Stimulated activated CD4-positive, alpha-beta T cell treated with anti-CD3 and anti-CD28 coated beads, Interleukin-1b, Interleukin-23, amount 100 ng/mL, for 24 hours (primary cell): ENCODE results near the gene PARPBP.
"Not testable (repeated sequence)": the region's sequence is repeated elsewhere in the genome, so short reads cannot be mapped to it uniquely, and the experiment has no call there.

Source experiments
- DNase-seq, 4 experiments: peaks; one replicate each; pipeline ENCODE4 v3.0.0-alpha.2; 2020; ENCODE audit warnings: low read depth in 4 of 4, low spot score in 1 of 4

PARPBP gene

DNA sequence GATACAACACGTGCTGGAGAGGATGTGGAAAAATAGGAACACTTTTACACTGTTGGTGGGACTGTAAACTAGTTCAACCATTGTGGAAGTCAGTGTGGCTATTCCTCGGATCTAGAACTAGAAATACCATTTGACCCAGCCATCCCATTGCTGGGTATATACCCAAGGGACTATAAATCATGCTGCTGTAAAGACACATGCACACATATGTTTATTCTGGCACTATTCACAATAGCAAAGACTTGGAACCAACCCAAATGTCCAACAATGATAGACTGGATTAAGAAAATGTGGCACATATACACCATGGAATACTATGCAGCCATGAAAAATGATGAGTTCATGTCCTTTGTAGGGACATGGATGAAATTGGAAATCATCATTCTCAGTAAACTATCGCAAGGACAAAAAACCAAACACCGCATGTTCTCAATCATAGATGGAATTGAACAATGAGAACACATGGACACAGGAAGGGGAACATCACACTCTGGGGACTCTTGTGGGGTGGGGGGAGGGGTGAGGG, 27.1 kb downstream of the PARPBP start:
- not testable (repeated sequence) for DNase-seq

DNA sequence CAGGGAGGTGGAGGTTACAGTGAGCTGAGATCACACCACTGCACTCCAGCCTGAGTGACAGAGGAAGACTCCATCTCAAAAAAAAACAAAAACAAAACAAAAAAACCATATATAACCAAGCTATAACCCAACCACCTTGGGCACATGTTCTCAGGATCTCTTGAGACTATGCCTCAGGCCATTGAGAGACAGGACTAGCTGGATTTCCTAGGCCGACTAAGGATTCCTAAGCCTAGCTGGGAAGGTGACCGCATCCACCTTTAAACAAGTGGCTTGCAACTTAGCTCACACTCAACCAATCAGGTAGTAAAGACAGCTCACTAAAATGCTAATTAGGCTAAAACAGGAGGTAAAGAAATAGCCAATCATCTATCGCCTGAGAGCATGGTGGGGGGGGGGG, 35.2 kb downstream of the PARPBP start:
- DNase-seq: not testable (repeated sequence)

DNA sequence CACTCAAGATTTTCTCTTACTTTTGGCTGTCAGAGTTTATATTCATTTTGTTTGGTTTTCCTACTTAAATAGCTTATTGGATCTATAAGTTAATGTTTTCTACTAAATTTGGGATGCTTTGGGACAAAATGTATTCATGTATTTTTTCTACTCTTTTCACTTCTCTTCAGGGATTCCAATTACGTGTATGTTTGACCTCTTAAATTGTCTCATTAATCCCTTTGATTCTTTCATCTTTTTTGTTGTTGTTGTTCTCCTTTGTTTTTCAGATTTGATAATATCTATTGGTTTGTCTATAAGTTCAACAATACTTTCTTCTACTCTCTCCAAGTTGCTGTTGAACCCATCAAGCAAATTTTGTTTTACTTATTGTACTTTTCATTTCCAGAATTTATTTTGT, 43.4 kb downstream of the PARPBP start:
- no peak for DNase-seq

DNA sequence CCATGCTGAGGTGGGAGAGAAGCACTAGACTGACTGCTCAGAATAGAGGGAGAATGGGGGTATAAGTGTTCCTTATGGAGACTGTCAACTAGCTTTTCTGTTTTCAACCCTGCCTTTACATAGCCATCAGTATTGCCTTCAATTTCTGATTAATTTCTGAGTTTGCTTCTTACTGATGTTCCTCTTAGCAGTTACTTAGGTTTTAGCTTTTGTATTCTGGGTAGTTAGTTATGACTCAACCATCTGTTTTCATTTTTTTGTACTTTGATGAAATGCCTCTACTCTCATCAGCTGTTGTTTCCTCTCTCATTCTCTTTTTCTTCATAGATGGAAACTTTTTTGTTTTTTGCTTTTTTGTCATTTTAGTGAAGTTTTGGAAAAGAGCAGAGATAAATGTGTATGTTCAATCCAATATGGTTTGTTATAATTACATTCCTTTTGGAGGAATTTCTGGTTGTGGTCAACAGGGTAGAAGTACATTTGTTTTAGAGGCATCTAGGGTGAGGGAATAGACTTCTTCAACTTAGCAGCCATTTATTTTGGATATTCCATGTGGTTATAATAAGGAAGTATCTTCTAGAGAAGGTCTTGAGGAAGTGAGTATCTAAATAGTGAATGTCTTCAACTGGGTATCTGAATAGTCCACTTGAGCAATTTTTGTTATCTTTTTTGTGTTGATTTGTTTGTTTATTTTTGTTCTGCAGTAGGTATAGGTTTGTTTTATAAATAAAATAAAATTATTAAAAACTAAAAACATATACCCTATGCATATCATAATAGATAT, 48.0 kb downstream of the PARPBP start:
- no peak for DNase-seq

DNA sequence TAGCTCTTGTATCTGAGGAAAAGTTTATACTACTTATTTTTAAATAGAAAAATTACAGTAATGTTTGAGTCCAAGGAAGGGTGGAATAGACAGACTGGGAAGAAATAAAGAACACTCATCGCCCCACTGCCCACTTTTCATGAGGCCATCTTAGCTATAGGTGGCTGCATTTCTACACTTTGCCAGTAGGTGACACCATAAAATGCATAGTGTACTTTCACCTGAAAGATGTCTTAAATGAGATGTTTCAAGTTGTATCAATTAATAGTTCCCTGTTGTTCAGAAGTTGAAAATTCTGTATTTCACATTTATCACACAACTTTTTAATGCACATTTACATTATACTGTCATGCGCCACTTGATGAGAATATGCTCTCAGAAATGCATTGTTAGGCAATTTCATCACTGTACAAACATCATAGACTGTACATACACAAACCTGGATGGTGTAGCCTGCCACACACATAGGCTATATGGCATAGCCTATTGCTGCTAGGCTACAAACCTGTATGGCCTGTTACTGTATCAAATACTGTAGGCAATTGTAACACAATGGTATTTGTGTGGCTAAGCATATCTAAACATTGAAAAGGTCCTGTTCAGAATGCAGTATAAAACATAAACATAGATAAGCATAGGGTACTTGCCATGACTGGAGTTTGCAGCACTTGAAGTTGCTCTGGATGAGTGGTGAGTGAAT, 50.1 kb downstream of the PARPBP start:
- DNase-seq: no peak

DNA sequence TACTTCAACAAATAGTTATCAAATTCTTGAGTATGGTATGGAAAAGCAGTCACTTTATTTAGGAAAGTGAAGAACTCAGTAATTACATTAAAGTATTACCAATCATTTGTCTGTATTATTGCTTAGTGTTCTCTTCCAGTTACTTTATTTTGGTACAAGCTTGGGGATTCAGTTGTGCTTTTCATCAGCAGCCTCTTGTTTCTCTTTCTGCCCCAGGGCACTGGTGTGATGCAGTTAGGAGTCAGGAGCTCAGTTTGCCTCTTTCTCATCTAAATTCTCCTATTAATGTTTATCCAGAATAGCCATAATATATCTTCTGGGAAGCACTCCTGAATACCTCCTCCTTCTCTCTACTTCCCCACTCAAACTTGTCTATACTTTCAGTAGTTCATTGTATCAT, 52.0 kb downstream of the PARPBP start:
- no peak for DNase-seq

DNA sequence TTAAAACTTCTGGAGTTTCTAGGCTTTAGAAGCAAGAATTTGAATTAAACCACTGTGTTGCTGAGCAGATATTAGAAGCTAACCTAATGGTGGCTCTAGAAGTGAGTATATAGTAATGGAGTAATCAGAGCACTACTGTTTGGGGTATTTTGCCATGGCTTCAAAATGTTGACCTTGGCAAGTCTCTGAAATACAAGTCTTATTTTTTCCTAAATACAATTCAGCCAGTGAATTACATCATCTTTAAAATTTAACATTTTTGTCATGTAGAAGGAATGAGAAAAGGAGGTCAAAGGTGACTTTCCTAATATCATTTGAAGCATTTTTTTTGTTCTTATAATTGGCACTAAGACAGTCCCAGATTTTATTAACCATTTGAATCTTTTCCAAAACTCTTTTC, 52.5 kb downstream of the PARPBP start:
- DNase-seq: no peak

DNA sequence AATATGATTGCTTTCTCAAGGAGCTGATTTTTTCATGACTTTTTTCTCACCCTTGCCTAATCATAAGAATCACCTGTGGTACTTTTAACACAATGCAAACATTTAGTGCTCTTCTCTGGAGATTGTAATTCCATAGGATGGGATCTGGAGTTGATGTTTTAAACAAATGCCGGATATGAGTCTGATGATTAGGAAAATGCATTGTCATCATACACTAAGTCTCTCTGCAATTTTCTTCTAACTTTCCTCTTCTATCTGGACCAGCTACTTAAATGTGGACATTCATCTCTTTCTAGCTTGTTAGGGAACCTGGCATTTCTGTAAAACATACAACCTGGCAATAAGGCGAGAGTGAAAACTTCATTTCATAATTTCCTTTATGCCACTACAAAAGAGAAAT, 54.1 kb downstream of the PARPBP start:
- no peak for DNase-seq

DNA sequence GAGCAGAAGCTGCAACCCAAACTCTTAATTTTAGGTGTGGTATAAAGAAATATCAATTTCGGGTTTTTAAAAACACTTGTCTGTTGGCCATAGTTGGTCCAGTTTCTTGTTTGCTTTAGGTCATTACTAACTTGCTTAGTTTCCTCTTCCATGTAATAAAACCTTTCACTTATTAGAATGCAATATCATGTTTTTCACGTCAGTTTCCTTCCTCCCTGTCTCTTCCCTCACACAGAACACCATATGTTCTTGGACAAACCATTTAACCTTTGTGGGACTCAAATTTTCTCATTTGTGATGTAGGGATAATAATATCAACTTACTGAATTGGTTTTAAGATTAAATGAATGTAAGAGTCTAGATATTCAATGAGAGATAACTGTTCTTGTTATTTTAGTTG, 54.8 kb downstream of the PARPBP start:
- no peak for DNase-seq

DNA sequence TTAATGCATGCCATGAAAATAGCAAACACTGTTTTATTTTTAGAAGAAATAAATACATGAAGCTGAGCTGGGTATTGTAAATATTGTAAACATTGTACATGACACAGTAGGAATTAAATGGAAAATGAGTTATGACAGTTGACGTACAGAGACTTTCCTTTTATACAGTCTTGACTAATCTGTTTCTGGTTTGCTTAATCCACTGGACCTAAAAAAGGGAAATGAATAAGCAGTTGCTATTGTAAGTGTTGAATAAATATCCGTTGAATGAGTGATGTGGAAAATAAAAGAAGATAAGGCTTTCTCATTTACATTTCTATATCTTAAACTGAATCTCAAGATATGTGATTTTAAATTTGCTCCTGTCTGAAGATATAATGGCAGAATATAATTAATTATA, 62.7 kb downstream of the PARPBP start:
- no peak for DNase-seq

DNA sequence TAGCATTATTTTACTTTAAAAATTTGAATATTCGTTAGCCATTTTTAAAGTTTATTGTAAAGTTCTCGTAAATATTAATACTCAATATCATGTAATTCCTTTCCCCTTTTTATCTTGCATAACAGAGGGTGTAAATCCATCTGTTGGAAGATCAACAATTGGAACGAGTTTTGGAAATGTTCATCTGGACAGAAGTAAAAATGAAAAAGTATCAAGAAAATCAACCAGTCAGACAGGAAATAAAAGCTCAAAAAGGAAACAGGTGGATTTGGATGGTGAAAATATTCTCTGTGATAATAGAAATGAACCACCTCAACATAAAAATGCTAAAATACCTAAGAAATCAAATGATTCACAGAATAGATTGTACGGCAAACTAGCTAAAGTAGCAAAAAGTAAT, 75.8 kb downstream of the PARPBP start:
- no peak for DNase-seq

DNA sequence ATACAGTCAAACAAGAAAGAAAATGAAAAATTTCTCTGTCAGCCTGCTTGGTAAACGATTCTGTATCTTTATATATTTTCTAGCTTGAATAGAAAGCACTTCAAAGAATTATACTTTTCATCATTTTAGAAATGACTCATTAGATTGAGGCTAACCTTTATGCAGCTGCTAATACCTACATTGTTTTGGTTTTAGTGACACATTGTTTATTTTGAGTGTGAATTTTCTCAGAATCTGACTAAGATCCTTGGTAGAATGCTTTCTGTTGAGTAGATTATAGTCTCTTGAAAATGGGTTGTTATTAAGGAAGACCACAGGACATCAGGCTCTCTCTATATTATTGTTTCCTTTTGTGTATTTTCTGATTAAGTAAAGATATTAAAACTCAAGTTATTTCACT, 77.8 kb downstream of the PARPBP start, which contains the start of gene PMCH:
Gene PMCH (minus strand): TSS at position 45 of the 400 bp plus-strand sequence. CDS start 63 bp downstream, outside the sequence.
- no peak for DNase-seq

DNA sequence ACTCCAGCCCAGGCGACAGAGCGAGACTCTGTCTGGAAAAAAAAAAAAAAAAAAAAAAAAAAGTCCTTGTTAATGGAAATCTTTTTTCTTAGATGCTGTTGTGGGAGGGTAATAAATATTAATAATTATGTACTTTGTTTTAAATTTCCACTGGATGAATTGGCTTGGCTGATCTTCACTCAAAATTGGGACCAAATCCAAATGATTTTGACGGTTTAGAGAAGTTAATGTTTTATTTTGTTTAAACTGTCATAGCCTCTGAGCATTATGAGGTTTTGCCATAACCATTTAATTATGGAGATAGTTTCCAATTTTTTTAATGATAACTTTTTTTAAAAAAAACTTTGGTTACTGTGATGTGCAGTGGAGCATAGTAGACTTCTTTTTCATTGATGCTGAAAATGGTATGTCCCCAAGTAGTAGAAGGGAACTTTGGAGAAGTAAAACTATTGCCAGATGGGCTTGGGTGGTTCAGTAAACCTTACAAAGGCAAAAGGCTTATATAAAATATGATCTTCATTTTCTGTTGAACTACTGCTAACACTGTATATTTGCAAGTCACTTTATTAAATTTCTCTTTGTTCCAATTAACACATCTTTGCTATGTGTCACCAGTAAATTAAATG, 81.6 kb downstream of the PARPBP start:
- no peak for DNase-seq

DNA sequence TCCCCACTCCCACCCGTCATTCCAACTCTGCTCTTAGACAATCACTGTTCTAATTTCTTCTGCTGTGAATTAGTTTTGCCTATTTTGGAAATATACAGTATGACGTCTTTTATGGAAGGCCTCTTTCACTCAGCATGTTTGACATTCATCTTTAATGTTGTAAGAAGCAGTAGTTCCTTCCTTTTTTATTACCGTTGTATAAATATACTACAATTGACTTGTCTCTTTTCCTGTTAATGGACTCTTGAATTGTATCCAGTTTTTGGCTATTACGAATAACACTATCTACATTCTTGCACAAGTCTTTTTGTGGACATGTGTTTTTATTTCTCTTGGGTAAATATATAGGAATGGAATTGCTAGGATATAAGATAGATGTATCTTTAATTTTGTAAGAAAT, 82.6 kb downstream of the PARPBP start:
- DNase-seq: no peak

DNA sequence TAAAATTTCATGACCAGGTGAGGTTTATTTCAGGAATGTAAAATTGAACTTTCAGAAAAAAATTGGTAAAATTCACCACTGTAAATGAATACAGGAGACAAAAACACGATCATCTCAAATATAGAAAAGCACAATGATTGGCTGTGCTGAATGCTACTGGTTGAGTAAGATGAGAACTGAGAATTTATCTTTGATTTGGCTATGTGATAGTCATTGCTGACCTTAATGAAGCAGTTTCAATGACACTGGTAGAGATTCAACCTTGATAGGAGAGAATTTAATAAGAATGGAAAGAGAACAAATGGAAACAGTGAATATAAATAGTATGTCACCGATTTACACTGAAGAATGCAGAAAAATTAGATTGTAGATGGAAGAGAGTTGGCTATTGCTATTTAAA, 84.0 kb downstream of the PARPBP start:
- no peak for DNase-seq

DNA sequence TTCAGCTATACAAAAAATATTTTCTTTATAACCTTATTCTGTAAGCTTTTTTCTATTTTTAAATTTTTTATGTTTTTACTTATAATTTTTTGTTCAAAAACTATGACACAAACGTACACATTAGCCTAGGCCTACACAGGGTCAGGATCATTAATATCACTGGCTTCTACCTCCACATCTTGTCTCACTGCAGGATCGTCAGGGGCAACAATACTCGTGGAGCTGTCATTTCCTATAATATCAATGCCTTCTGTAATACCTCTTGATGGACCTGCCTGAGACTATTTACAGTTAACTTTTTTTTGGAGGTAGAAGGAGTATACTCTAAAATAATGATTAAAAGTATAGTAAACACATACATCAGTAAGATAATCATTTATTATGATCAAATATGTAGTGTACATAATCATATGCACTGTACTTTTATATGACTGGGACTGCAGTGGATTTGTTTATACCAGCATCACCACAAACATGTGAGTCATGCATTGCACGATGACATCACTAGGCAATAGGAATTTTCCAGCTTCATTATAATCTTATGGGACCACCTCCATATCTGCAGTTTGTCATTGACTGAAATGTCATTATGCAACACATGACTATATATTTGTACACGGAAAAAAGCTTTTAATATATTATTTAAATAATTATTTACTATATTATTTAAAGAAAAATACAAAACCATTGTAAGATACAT, 96.2 kb downstream of the PARPBP start:
- no peak for DNase-seq

DNA sequence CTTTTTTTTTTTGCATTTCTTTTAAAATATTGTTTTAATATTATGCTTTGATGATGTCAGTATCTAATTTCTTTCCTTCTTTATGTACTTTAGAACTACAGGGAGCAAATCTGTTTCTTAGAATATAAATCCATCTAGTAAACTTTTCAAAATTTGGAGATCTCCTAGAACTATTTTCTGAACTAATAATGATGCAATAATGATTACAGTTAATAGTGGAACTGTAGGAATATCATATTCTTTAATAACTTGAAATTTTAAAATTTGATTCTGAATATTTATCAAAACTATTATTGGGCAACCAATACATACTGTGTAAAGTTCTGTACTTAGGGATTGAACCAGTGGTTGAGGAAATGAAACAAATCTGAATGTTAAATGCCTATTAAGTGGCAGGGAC, 100.8 kb downstream of the PARPBP start:
- DNase-seq: no peak

DNA sequence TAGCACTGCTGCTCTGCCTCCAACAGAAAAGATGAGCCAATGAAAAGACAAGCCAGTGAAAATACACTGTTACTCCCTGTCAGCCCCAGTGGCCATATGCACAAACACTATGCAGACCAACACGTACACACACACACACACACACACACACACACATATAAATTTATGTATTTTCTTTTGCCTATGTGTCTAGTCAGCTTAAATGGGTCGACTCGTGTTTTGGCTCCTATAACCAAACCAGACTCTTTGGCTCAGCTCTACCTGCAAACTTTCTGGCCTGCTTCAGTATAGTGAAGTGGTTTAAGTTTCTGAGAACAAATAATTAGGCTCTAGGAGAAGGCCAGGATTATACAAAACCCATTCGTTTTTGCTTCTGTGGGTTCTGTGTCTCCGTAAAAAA, 108.0 kb downstream of the PARPBP start:
- no peak for DNase-seq

DNA sequence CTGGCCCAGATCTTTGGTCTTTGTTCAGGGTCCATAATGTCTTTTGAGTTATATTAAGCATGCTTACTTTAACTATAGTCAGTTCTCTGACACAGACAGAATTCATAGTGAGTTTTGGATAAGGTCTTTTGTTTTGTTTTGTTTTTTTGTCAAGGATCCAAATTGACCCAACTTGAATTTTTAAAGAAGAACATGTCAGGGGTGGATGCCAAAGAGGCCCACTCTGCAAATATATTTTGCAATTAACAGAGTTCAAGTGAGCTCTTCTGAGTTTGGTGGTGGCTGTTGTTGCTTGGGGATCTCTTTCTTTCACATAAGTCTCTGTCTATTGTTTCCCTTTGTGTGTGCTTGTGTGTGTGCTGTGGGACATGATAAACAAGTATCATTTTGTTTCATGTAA, 112.1 kb downstream of the PARPBP start:
- DNase-seq: no peak

DNA sequence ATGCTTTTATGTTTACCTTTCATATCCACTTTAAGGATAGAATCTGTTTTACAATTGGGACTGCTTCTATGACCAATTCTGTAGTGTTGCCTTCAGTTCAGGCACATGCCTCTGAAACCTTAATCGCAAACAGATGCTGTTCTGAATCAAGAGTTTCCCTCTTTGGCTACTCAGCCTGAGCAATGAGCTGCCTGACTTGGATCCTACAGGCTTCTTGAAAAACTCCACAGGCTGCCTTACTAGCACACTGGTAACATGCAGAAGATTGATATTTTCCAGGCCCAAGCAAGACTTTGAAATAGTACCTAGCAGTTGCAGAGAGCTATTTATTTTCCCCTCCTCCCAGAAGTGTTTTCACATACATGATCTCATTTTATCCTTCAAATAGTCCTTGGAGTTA, 112.5 kb downstream of the PARPBP start:
- DNase-seq: no peak

DNA sequence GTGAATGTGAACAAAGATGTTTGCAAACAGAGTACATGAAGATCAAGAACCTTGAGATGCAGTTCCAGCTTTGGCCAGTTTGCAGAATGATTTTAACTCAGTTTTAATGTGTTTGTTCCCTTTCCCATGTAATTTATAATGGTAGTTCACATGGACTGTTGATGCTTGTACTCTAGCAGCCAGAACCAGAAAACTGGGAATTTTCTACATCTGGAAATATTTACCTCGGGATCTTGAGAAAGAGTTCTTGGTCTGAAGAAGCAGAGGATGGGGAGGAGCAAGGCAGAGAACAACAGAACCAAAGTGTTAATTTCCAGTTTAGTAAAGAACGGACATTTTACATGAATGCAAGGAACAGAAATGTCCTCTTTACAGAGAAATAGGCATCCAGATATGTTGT, 114.6 kb downstream of the PARPBP start:
- no peak for DNase-seq
